ENCODE results near the gene VPS25. TPM values are rescaled to one million over a fixed set of nuclear protein-coding genes. Genes with fewer than 3 reads are reported as not detected.
"Not testable (repeated sequence)": the region's sequence is repeated elsewhere in the genome, so short reads cannot be mapped to it uniquely, and the experiment has no call there.

Gene VPS25
- total RNA-seq, 1 experiment from 2014 or later = 179 TPM

GRCh38 chr17:42760652-42761581 lies 12.3 kb upstream of the VPS25 start, which contains the start of gene RAMP2:
TSS of gene RAMP2 (plus strand) at chr17:42761227. CDS start at chr17:42761262, 35 bp downstream.
- in situ Hi-C loops (cut with HindIII; ENCODE audit: low pct_unique_long_range_greater_than_20kb, low sequenced_read_pairs) = no loop called here
- DNase-seq (ENCODE audit: low read depth) = no peak

DNA sequence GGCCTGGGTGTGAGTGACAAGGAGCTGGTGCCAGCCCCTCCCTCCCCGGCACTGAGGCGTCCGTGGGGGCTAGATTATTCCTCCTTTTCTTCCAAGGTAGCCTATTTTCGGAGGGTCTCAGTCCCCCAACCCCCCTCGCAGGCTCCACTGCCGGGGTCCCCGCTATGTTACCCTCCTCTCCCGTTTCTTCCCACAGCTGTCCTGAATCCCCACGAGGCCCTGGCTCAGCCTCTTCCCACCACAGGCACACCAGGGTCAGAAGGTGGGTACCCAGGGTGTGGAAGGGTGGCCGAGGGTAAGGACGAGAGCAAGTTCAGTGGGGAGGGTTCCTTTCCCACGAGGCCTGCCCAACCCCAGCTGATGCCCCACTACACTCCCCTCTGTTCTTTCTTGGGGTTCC lies 11.6 kb upstream of the VPS25 start:
- in situ Hi-C loops (cut with HindIII; ENCODE audit: low pct_unique_long_range_greater_than_20kb, low sequenced_read_pairs) = no loop called here
- DNase-seq (ENCODE audit: low read depth) = no peak

DNA sequence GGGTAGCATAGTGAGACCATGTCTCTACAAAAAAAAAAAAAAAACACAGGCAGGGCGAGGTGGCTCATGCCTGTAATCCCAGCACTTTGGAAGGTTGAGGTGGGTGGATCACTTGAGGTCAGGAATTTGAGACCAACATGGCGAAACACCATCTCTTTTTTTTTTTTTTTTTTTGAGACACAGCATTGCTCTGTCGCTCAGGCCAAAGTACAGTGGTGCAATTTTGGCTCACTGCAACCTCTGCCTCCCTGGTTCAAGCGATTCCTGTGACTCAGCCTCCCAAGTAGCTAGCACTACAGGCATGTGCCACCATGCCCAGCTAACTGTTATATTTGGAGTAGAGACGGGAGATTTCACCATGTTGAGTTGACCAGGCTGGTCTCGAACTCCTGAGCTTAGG lies 7.1 kb upstream of the VPS25 start:
- in situ Hi-C loops (cut with HindIII; ENCODE audit: low pct_unique_long_range_greater_than_20kb, low sequenced_read_pairs) = no loop called here
- DNase-seq (ENCODE audit: low read depth) = no peak

DNA sequence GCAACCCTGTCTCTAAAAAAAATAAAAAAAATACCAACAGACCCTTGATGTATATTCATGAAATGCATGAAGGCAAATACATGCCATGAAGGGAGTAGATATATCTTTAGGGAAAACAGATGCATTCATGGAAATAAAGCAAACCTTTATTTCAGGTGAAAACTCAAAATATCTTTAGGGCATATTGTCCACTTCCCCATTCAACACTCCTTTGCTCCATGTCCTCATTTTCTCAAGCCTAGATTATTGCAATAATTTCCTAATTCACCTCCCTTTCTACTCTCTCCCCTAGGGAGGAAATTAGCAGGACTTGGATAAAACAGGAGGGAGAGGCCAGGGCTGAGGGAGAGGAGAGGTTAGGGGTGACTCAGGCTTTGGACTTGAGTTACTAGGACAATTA lies 5.7 kb upstream of the VPS25 start:
- in situ Hi-C loops (cut with HindIII; ENCODE audit: low pct_unique_long_range_greater_than_20kb, low sequenced_read_pairs) = no loop called here

DNA sequence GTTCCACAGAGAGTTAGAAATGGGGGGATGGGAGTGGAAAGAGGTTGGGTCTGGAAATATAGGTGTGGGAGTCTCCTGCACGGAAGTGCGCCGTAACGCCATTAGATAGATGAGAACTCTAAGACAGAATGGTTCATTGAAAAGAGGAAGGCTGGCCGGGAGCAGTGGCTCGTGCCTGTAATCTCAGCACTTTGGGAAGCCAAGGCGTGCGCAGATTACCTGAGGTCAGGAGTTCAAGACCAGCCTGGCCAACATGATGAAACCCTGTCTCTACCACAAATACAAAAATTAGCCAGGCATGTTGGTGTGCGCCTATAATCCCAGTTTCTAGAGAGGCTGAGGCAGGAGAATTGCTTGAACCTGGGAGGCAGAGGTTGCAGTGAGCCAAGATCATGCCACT lies 5.2 kb upstream of the VPS25 start:
- in situ Hi-C loops (cut with HindIII; ENCODE audit: low pct_unique_long_range_greater_than_20kb, low sequenced_read_pairs); DNase-seq (ENCODE audit: low read depth): not testable (repeated sequence)

More for the DNA sequence above, 5.7 kb upstream of the VPS25 start:
- no peak for DNase-seq (ENCODE audit: low read depth)

DNA sequence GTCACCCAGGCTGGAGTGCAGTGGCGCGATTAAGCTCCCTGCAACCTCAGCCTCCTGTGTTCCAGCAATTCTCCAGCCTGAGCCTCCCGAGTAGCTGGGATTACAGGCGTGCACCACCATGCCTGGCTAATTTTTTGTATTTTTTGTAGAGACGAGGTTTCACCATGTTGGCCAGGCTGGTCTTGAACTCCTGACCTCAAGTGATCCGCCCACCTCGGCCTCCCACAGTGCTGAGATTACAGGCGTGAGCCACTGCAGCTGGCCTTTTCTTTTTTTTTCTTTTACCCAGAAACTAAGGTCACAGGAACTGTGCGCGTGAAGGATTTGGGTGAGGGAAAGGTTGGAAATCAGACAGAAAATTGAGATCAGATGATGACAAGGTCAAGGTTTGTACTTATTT lies 3.3 kb upstream of the VPS25 start:
- in situ Hi-C loops (cut with HindIII; ENCODE audit: low pct_unique_long_range_greater_than_20kb, low sequenced_read_pairs); DNase-seq (ENCODE audit: low read depth): not testable (repeated sequence)

DNA sequence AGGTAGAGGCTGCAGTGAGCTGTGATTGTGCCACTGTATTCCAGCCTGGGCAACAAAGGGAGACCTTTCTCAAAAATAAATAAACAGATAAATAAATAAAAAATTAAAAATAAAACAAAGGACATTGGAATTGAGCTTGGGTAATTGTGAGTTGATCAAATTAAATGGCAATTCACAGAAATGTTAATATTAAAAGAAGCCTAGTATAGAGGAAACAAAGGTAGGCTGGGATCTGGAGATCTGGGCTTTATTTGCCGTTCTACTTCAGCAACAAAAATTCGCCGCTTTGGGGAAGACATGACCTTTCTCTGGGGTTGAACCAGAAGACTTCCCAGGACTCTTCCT lies 332 bp upstream of the VPS25 start:
- in situ Hi-C loops (cut with HindIII; ENCODE audit: low pct_unique_long_range_greater_than_20kb, low sequenced_read_pairs) = no loop called here
- DNase-seq (ENCODE audit: low read depth) = no peak

- DNase-seq (ENCODE audit: low read depth) = peak; percentile 53
Observed at GRCh38 chr17:42774066-42774745, 957 bp downstream of the VPS25 start.

GRCh38 chr17:42775534-42776098 lies 2.4 kb downstream of the VPS25 start:
- in situ Hi-C loops (cut with HindIII; ENCODE audit: low pct_unique_long_range_greater_than_20kb, low sequenced_read_pairs) = no loop called here

More at GRCh38 chr17:42774066-42774745, 957 bp downstream of the VPS25 start:
- in situ Hi-C loops (cut with HindIII; ENCODE audit: low pct_unique_long_range_greater_than_20kb, low sequenced_read_pairs) = no loop called here

DNA sequence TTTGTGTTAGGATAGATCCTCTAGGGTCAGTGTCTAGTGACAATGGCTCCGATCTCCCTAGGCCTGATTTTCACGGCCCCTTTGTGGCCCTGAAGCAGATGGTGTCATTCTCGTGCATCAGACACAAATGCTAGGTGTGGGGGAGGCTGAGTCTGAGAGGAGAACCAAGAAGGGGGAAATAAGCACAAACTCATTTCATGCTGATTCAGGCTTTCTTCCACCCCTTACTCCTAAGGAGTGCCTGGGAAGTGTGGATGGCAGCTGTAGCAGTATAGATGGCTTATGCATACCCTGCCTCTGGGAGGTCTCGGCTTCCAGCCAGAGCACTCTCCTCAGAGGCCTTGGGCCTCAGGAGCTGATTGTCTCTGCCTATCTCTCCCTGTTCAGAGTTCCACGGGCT lies 5.3 kb downstream of the VPS25 start:
- in situ Hi-C loops (cut with HindIII; ENCODE audit: low pct_unique_long_range_greater_than_20kb, low sequenced_read_pairs) = no loop called here
- no peak for DNase-seq (ENCODE audit: low read depth)

More at GRCh38 chr17:42775534-42776098, 2.4 kb downstream of the VPS25 start:
- peak; percentile 12 for DNase-seq (ENCODE audit: low read depth)

DNA sequence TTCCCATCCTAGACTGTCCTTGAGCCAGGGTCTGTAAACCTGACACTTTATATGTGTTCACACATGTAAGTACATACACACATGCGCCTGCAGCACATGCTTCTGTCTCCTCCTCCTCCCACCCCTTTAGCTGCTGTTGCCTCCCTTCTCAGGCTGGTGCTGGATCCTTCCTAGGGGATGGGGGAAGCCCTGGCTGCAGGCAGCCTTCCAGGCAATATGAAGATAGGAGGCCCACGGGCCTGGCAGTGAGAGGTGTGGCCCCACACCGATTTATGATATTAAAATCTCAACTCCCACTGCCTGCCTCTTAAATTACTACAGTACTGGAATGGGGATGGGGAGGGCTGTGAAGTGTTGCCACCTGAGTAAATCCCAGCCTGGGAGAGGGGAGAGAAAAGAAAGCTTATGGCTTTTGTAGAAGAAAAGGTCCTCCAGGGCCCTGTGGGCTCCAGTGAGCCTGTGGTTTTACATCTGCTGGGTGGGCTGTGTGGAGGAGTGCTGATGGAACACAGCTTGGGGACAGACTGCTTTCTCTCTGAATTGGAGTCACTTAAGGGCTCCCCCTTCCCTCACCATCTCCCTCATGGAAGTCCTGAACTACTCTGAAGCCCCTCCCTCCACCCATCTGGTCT lies 6.2 kb downstream of the VPS25 start:
- in situ Hi-C loops (cut with HindIII; ENCODE audit: low pct_unique_long_range_greater_than_20kb, low sequenced_read_pairs) = no loop called here
- no peak for DNase-seq (ENCODE audit: low read depth)

DNA sequence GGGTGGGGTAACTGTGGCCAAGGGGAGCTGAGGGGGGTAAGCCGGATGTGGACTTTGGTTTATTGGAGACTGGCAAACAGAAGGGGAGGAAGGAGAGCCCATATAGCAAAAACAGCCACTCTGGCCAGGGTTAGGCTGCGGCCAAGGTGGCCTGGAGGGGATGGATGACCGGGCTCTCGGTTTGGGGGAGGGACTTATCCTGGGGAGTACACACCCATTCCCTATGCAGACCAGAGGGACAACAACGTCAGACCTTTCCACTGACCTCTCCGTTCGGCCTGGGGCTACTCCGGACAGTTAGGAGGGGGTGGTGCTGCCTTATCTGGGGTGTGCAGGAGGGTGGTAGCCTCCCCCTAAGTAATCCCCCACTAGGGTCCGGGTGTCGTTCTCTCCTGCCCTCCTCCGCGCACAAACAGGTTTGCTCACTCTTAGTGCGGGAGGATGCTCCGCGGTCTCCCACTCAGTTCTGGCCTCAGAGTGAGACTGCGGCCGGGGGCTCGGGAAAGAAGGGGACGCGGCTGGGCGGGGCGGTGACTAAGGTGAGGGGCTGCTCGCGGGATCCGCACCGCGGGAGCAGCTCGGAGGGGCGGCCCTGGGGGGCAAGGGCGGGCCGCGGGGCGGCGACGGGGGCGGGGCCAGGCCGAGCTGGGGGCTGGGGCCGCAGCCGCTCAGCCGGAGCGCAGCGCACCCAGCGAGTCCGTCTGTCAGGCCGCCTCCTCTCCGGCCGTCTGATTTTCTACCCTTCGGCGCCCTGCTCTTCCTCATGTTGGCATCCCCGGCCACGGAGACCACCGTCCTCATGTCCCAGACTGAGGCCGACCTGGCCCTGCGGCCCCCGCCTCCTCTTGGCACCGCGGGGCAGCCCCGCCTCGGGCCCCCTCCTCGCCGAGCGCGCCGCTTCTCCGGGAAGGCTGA lies 6.9 kb downstream of the VPS25 start, which contains the start of gene WNK4:
Gene WNK4, plus strand, starts transcription at position 675 of the 915 bp plus-strand sequence. Its CDS starts 89 bp downstream, at position 764.
- DNase-seq (ENCODE audit: low read depth) = no peak
- in situ Hi-C loops (cut with HindIII; ENCODE audit: low pct_unique_long_range_greater_than_20kb, low sequenced_read_pairs) = no loop called here

GRCh38 chr17:42780851-42781638 lies 7.8 kb downstream of the VPS25 start:
- in situ Hi-C loops (cut with HindIII; ENCODE audit: low pct_unique_long_range_greater_than_20kb, low sequenced_read_pairs) = no loop called here
- no peak for DNase-seq (ENCODE audit: low read depth)

DNA sequence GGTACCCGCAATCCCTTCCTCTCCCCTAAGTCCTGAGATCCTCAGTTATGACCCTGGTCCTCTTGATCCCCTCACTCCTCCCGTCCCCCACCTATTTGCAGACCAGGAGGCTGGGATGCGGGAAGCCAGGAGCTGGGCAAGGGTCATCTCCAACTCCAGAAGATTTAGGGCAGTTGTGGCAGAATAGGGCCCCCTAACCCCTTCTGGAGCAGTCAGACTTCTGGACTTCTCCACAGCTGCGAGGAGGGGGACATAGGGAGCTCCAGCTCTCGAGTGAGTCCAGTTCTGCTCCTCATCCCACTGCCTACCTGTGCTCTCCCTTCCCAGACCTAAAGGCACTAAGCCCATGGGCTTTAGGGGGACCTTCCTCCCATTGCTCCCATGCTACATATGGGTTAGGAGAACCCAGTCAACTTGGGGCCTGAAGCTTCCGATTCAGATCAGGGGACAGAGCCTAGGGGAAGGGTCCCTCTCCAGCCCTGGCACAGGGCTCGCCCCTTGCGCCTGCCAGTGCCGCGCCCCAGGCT lies 8.5 kb downstream of the VPS25 start:
- no peak for DNase-seq (ENCODE audit: low read depth)
- in situ Hi-C loops (cut with HindIII; ENCODE audit: low pct_unique_long_range_greater_than_20kb, low sequenced_read_pairs) = no loop called here

GRCh38 chr17:42782166-42783061 lies 9.2 kb downstream of the VPS25 start:
- in situ Hi-C loops (cut with HindIII; ENCODE audit: low pct_unique_long_range_greater_than_20kb, low sequenced_read_pairs) = no loop called here

More at GRCh38 chr17:42782166-42783061, 9.2 kb downstream of the VPS25 start:
- no peak for DNase-seq (ENCODE audit: low read depth)
